Neural progenitor cell (in vitro differentiated cells): ENCODE data around the gene MGRN1.

Experiments
- EZH2 ChIP-seq: fragments of 200-600 bp; sonication (generic); IDR thresholded peaks from 2 replicates; pipeline ENCODE4 v1.6.1; 2017; ENCODE audit warnings: antibody characterized with exemption, mild to moderate bottlenecking, moderate library complexity
- EZH2phosphoT487 ChIP-seq: fragments of 200-600 bp; sonication (generic); IDR thresholded peaks from 2 replicates; pipeline ENCODE4 v1.6.1; 2017; ENCODE audit warnings: antibody characterized with exemption
- TF ChIP-seq, protein P1 (sequence below): fragments of 200-600 bp; sonication (generic); IDR thresholded peaks from 2 replicates; pipeline ENCODE4 v1.5.1; 2017; ENCODE audit warnings: antibody characterized with exemption, mild to moderate bottlenecking

DNA sequence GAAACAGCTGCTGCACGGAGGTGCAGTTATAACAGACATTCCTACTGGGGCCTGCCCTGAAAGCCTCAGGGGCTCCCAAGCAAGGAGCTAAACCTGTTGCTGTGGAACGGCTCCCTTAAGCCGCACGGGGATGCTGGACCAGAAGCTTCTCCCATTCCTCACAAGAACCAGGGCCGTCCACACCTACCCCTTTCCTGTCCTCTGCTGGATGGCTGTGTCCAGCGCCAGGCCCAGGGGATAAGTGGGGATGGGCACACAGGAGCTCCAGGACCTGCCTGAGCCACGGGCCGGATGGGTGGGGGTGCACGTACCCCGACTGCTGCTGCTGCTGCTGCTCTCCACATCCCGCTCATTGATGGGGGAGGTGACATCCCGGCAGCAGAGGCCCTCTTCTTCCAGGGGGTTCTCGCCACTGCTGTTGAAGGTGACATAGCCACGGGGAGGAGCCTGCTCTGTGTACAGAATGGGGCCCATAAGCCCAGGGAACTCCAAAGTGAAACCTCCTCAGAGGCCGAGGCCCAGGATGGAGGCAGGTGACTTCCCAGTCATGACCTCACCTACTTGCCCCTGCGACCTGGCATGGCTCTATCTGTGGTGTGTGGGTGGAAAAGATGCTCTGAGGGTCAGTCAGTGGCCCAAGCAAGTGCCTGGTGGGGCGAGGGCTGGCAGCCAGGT lies 77.3 kb downstream of the MGRN1 start:
- TF ChIP-seq EZH2 (no peak), EZH2phosphoT487 (no peak)
- TF ChIP-seq, protein P1, sequence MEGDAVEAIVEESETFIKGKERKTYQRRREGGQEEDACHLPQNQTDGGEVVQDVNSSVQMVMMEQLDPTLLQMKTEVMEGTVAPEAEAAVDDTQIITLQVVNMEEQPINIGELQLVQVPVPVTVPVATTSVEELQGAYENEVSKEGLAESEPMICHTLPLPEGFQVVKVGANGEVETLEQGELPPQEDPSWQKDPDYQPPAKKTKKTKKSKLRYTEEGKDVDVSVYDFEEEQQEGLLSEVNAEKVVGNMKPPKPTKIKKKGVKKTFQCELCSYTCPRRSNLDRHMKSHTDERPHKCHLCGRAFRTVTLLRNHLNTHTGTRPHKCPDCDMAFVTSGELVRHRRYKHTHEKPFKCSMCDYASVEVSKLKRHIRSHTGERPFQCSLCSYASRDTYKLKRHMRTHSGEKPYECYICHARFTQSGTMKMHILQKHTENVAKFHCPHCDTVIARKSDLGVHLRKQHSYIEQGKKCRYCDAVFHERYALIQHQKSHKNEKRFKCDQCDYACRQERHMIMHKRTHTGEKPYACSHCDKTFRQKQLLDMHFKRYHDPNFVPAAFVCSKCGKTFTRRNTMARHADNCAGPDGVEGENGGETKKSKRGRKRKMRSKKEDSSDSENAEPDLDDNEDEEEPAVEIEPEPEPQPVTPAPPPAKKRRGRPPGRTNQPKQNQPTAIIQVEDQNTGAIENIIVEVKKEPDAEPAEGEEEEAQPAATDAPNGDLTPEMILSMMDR = no peak
